Karpas-422 (cell line): Measurements from ENCODE around the gene HAAO. TPM values are rescaled to one million over a fixed set of nuclear protein-coding genes. Genes with fewer than 3 reads are reported as not detected.

Source experiments
- DNase-seq: peaks from one replicate; pipeline ENCODE4 v3.0.0-alpha.2; 2015
- H2AFZ ChIP-seq: fragments of 200-600 bp; sonication (generic); 2 replicates; pipeline ENCODE4 v1.6.1; 2014; ENCODE audit warnings: antibody characterized with exemption, low read length, mixed read lengths
- H3K27ac ChIP-seq: fragments of 200-600 bp; sonication (generic); 2 replicates; pipeline ENCODE4 v1.5.1; 2014; ENCODE audit warnings: mild to moderate bottlenecking, low read length, moderate library complexity
- H3K27me3 ChIP-seq: fragments of 200-600 bp; sonication (generic); 2 replicates; pipeline ENCODE4 v1.6.1; 2014; ENCODE audit warnings: low read length, mixed read lengths
- H3K36me3 ChIP-seq: fragments of 200-600 bp; sonication (generic); 2 replicates; pipeline ENCODE4 v1.6.1; 2014; ENCODE audit warnings: low read length, mixed read lengths; ENCODE audit not compliant: insufficient read depth
- H3K4me1 ChIP-seq: fragments of 200-600 bp; sonication (generic); 2 replicates; pipeline ENCODE4 v1.6.1; 2014; ENCODE audit warnings: mild to moderate bottlenecking, low read length, mixed read lengths
- H3K4me2 ChIP-seq: fragments of 200-600 bp; sonication (generic); 2 replicates; pipeline ENCODE4 v1.6.1; 2014; ENCODE audit warnings: low read length, low read depth, mild to moderate bottlenecking; ENCODE audit not compliant: poor library complexity, severe bottlenecking
- H3K4me3 ChIP-seq: fragments of 200-600 bp; sonication (generic); 2 replicates; pipeline ENCODE4 v1.5.1; 2014; ENCODE audit warnings: mild to moderate bottlenecking, antibody characterized with exemption, low read length, mixed read lengths
- H3K79me2 ChIP-seq: fragments of 200-600 bp; sonication (generic); 2 replicates; pipeline ENCODE4 v1.6.1; 2014; ENCODE audit warnings: mild to moderate bottlenecking, low read length, mixed read lengths
- H3K9ac ChIP-seq: fragments of 200-600 bp; sonication (generic); 2 replicates; pipeline ENCODE4 v1.6.0; 2014; ENCODE audit warnings: low read length
- H3K9me2 ChIP-seq: fragments of 200-600 bp; sonication (generic), shearing (Covaris generic); replicated peaks from 2 replicates; pipeline ENCODE4 v1.6.0; 2014; ENCODE audit warnings: mild to moderate bottlenecking, low read length, moderate library complexity; ENCODE audit not compliant: insufficient read depth
- H3K9me3 ChIP-seq: fragments of 300-700, 200-600 bp; sonication (generic); 2 replicates; pipeline ENCODE4 v1.6.1; 2014; ENCODE audit warnings: low read length, mixed read lengths
- H4K20me1 ChIP-seq: fragments of 200-600 bp; sonication (generic); 2 replicates; pipeline ENCODE4 v1.6.1; 2014; ENCODE audit warnings: mild to moderate bottlenecking, antibody characterized with exemption, low read length, low read depth; ENCODE audit not compliant: insufficient read depth
- total RNA-seq: library from RNA; depleted of rRNA; stranded (reverse); fragments of >200 nt; shearing (Covaris generic); gene quantifications from 2 replicates; pipeline ENCODE4 v1.2.3, GENCODE V29; 2014; ENCODE audit warnings: low replicate concordance

Gene HAAO
- total RNA-seq, 1 experiment from 2014 or later, result not detected

GRCh38 chr2:42800981-42801380 lies 8.6 kb upstream of the HAAO start:
- no peaks in the 10 kb centered on the region; the same call in 1 of the 2 replicates for H3K36me3 ChIP-seq
- no peaks in the 10 kb centered on the region for H3K27me3 ChIP-seq
- no peaks in the 10 kb centered on the region for H4K20me1 ChIP-seq
- H3K9me2 ChIP-seq, result no peaks in the 10 kb centered on the region
- H3K79me2 ChIP-seq, result no peaks in the 10 kb centered on the region
- H3K4me1 ChIP-seq, result peaks cover 18% of the 10 kb centered on the region
- no peak overlapping the region for H3K4me2 ChIP-seq
- no peak overlapping the region for H2AFZ ChIP-seq
- H3K4me3 ChIP-seq, result no peak overlapping the region
- DNase-seq, result no peak
- no peak overlapping the region for H3K9ac ChIP-seq
- H3K27ac ChIP-seq, result no peak overlapping the region
- H3K9me3 ChIP-seq, result no peaks in the 10 kb centered on the region

DNA sequence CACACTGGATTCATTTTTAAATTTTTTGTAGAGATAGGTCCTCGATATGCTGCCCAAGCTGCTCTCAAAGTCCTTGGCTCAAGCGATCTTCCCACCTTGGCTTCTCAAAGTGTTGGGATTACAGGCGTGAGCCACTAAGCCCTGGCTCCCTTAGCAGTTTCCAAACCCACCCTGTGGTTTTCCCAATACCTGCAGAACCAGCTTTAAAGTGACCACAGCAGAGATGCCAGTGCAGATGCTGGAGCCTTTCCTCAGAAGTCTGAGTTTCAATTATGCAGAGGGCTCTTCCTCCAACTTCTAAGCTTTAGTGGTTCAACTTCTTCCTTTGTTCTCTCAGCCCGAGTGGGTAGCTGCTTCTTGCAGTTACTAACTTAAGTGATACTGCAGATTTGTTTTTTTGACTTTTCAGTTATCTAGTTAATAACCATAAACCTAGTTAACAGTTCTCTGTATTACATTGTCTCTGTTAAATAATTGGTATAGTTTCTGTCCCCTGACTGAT lies 8.1 kb upstream of the HAAO start:
- no peak overlapping the region for H2AFZ ChIP-seq
- H3K27me3 ChIP-seq, result no peaks in the 10 kb centered on the region
- no peak overlapping the region for H3K4me2 ChIP-seq
- no peaks in the 10 kb centered on the region for H3K9me3 ChIP-seq
- no peak overlapping the region for H3K4me3 ChIP-seq
- DNase-seq, result no peak
- no peaks in the 10 kb centered on the region for H3K79me2 ChIP-seq
- no peak overlapping the region for H3K27ac ChIP-seq
- no peaks in the 10 kb centered on the region for H4K20me1 ChIP-seq
- no peaks in the 10 kb centered on the region; the same call in 1 of the 2 replicates for H3K36me3 ChIP-seq
- H3K4me1 ChIP-seq, result peaks cover 23% of the 10 kb centered on the region
- H3K9ac ChIP-seq, result no peak overlapping the region
- no peaks in the 10 kb centered on the region for H3K9me2 ChIP-seq

GRCh38 chr2:42799881-42800280 lies 7.5 kb upstream of the HAAO start:
- H3K4me2 ChIP-seq, result no peak overlapping the region
- no peaks in the 10 kb centered on the region; the same call in 1 of the 2 replicates for H3K36me3 ChIP-seq
- H2AFZ ChIP-seq, result no peak overlapping the region

GRCh38 chr2:42797281-42797680 lies 4.9 kb upstream of the HAAO start:
- Histone ChIP-seq H3K27ac (no peak overlapping the region), H3K9me2 (no peaks in the 10 kb centered on the region), H3K4me2 (no peak overlapping the region), H3K9ac (no peak overlapping the region), H3K9me3 (no peaks in the 10 kb centered on the region), H3K4me1 (peaks cover 24% of the 10 kb centered on the region), H3K79me2 (no peaks in the 10 kb centered on the region), H3K27me3 (no peaks in the 10 kb centered on the region), H2AFZ (no peak overlapping the region), H3K4me3 (no peak overlapping the region), H4K20me1 (no peaks in the 10 kb centered on the region), H3K36me3 (no peaks in the 10 kb centered on the region; the same call in 1 of the 2 replicates)
- DNase-seq, result peak; percentile 34

More at GRCh38 chr2:42799881-42800280, 7.5 kb upstream of the HAAO start:
- no peak overlapping the region for H3K9ac ChIP-seq
- H3K79me2 ChIP-seq, result no peaks in the 10 kb centered on the region
- no peak overlapping the region for H3K4me3 ChIP-seq
- peaks cover 24% of the 10 kb centered on the region for H3K4me1 ChIP-seq
- H4K20me1 ChIP-seq, result no peaks in the 10 kb centered on the region
- no peaks in the 10 kb centered on the region for H3K9me2 ChIP-seq
- H3K27ac ChIP-seq, result no peak overlapping the region
- no peak for DNase-seq
- H3K27me3 ChIP-seq, result no peaks in the 10 kb centered on the region
- no peaks in the 10 kb centered on the region for H3K9me3 ChIP-seq

DNA sequence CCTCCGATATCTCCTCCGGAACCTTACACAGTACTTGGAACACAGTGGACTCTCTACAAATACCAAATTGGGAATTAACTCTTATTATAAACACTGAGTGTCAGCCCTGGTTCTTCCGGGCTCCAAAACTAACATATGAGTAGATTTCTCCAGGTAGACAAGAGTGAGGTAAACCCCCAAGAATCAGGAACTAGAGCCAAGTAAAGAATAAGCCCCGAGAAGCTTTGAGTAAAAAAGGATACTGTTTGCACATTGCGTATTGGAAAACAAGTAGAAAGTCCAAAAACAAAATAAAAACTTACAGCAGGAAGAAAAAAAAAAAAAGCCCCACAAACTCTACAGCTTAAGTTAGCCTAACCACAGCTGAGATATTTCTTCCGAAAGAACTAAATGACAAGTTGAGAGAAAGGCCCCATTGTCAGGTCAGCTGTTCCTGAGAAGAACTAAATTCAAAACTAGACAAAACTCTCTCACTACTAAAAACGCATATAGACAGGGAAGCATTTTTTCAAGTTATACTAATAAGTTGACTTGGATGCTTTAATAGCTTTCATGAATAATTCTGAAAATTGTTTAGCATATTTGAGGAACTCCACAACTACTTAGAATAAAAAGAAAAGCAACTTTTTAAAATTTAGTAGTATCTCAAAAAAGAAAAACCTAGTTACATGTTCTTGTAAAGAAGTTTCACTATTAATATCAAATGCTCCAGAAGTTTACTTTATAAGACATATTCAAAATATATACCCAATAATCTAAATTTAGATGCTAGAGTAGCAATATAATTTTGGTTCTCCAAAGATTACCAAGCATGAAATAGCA lies 4.3 kb upstream of the HAAO start:
- DNase-seq, result no peak
- Histone ChIP-seq H3K4me1 (peaks cover 21% of the 10 kb centered on the region), H3K4me3 (no peak overlapping the region), H3K27ac (no peak overlapping the region), H3K4me2 (no peak overlapping the region), H3K9ac (no peak overlapping the region), H3K27me3 (no peaks in the 10 kb centered on the region), H2AFZ (no peak overlapping the region), H3K36me3 (no peaks in the 10 kb centered on the region; the same call in 1 of the 2 replicates), H4K20me1 (no peaks in the 10 kb centered on the region), H3K79me2 (no peaks in the 10 kb centered on the region), H3K9me3 (no peaks in the 10 kb centered on the region), H3K9me2 (no peaks in the 10 kb centered on the region)

DNA sequence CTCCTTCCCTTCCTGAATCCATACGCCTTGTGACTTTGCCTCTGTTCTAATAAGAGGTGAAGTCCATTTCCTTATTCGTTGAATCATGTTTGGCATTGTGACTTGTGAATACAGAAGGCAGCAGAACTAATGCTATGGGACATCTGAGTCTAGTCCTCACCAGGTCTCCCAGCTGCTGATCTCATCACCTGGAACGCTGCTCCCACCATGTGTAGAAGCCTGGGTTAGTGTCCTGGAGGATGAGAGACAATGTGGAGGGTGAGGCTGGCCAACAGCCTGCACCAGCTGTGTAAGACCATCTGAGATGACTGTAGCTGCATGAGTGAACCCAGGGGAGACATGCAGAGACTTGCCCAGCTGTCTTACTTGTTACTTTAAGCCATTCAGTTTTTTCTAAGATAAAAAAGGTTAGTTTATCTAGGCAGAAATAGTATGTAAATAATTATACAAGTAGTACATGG lies 3.5 kb upstream of the HAAO start:
- Histone ChIP-seq H4K20me1 (no peaks in the 10 kb centered on the region), H3K4me1 (peaks cover 17% of the 10 kb centered on the region), H3K9ac (no peak overlapping the region), H3K79me2 (no peaks in the 10 kb centered on the region), H3K9me2 (no peaks in the 10 kb centered on the region), H3K27ac (no peak overlapping the region), H3K9me3 (no peaks in the 10 kb centered on the region), H2AFZ (no peak overlapping the region), H3K4me3 (no peak overlapping the region), H3K36me3 (no peaks in the 10 kb centered on the region), H3K4me2 (no peak overlapping the region), H3K27me3 (no peaks in the 10 kb centered on the region)
- no peak for DNase-seq

DNA sequence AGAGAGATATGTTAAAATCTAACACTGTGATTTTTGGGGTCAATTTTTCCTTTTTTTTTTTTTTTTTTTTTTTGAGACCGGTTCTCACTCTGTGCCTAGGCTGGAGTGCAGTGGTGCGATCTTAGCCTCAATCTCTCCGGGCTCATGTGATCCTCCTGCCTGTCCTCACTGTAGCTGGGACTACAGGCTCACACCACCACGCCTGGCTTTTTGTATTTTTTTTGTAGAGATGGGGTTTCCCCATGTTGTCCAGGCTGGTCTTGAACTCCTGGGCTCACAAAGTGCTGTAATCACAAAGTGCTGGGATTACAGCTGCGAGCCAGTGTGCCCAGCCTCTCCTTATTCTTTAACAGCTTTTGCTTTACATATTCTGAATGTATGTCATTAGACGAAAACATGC lies 2.9 kb upstream of the HAAO start:
- Histone ChIP-seq H3K9ac (no peak overlapping the region), H3K4me2 (no peak overlapping the region), H3K79me2 (no peaks in the 10 kb centered on the region)

GRCh38 chr2:42794271-42795046 lies 2.1 kb upstream of the HAAO start:
- Histone ChIP-seq H3K4me1 (peaks cover 17% of the 10 kb centered on the region), H3K4me2 (no peak overlapping the region), H3K9me3 (no peaks in the 10 kb centered on the region), H3K36me3 (no peaks in the 10 kb centered on the region), H3K9me2 (no peaks in the 10 kb centered on the region), H3K9ac (no peak overlapping the region), H3K79me2 (no peaks in the 10 kb centered on the region), H3K27ac (no peak overlapping the region), H3K27me3 (no peaks in the 10 kb centered on the region), H4K20me1 (no peaks in the 10 kb centered on the region), H2AFZ (no peak overlapping the region), H3K4me3 (no peak overlapping the region)
- no peak for DNase-seq

More for the DNA sequence above, 2.9 kb upstream of the HAAO start:
- peaks cover 17% of the 10 kb centered on the region for H3K4me1 ChIP-seq
- no peak for DNase-seq
- no peaks in the 10 kb centered on the region for H3K9me3 ChIP-seq
- no peak overlapping the region for H2AFZ ChIP-seq
- no peak overlapping the region for H3K4me3 ChIP-seq
- no peaks in the 10 kb centered on the region for H4K20me1 ChIP-seq
- H3K27ac ChIP-seq, result no peak overlapping the region
- H3K36me3 ChIP-seq, result no peaks in the 10 kb centered on the region
- no peaks in the 10 kb centered on the region for H3K9me2 ChIP-seq
- no peaks in the 10 kb centered on the region for H3K27me3 ChIP-seq
